ENCODE results near the gene SUN1. TPM values are rescaled to one million over a fixed set of nuclear protein-coding genes. Genes with fewer than 3 reads are reported as not detected.
A peak's percentile ranks its signal among the peaks of the same experiment; 100 is the strongest.

The SUN1 gene
- total RNA-seq, 2 donors from 2014 or later, result 89.7 to 97.5 TPM

DNA sequence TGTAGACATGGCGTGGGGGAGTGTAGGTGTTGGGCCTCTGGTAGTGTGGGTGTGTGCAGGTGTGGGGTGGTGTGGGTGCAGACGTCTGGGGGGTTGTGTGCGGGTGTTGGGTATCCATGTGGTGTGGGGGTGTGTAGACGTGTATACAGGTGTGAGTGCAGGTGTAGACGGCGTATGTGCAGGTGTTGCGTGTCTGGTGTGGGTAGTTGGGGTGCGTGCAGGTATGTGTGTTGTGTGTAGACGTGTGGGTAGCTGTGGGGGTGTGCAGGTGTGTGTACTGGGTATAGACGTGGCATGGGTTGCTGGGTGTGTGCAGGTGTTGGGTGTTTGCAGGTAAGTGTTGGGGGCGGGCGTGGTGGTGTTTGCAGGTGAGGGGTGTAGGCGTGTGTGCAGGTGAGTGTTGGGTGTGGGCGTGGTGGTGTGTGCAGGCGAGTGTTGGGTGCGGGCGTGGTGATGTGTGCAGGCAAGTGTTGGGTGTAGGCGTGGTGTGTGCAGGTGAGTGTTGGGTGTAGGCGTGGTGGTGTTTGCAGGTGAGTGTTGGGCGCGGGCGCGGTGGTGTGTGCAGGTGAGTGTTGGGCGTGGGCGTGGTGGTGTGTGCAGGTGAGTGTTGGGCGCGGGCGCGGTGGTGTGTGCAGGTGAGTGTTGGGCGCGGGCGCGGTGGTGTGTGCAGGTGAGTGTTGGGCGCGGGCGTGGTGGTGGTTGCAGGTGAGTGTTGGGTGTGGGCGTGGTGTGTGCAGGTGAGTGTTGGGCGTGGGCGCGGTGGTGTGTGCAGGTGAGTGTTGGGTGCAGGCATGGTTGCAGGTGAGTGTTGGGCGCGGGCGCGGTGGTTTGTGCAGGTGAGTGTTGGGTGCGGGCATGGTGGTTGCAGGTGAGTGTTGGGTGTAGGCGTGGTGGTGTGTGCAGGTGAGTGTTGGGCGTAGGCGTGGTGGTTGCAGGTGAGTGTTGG lies 60.6 kb downstream of the SUN1 start:
- ATAC-seq (no peak), DNase-seq (no peak)
- H3K4me3 Mint-ChIP-seq, result peak overlapping the region; percentile 28
- no peaks in the 10 kb centered on the region for H3K9me3 ChIP-seq (ENCODE audit: control insufficient read depth, low read length, poor library complexity, severe bottlenecking)
- H3K4me1 Mint-ChIP-seq, result peaks cover 10% of the 10 kb centered on the region
- H3K27me3 Mint-ChIP-seq, result no peaks in the 10 kb centered on the region
- H3K36me3 Mint-ChIP-seq (ENCODE audit: low read depth), result peaks cover 18% of the 10 kb centered on the region
- no peak overlapping the region for H3K27ac Mint-ChIP-seq

DNA sequence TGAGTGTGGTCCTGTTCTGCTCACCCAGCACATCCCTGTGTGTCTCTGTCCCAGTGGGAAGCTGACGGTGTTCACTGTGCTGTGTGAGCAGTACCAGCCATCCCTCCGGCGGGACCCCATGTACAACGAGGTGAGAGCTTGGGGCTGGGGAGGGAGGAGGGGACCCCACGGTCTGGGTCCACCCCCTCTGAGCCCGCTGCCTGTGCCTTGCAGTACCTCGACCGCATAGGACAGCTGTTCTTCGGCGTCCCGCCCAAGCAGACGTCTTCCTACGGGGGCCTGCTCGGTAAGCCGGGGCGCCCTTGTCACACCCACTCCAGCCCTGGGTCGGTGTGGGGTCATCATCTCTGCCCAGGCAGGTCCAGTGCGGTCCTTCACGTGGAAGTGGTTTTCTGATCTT lies 61.4 kb downstream of the SUN1 start:
- H3K27me3 Mint-ChIP-seq, result no peaks in the 10 kb centered on the region
- H3K36me3 Mint-ChIP-seq (ENCODE audit: low read depth), result peaks cover 18% of the 10 kb centered on the region
- DNase-seq (no peak), ATAC-seq (no peak)
- no peaks in the 10 kb centered on the region for H3K9me3 ChIP-seq (ENCODE audit: control insufficient read depth, low read length, poor library complexity, severe bottlenecking)
- H3K4me1 Mint-ChIP-seq, result peaks cover 10% of the 10 kb centered on the region
- H3K27ac Mint-ChIP-seq, result no peak overlapping the region
- H3K4me3 Mint-ChIP-seq, result no peak overlapping the region

DNA sequence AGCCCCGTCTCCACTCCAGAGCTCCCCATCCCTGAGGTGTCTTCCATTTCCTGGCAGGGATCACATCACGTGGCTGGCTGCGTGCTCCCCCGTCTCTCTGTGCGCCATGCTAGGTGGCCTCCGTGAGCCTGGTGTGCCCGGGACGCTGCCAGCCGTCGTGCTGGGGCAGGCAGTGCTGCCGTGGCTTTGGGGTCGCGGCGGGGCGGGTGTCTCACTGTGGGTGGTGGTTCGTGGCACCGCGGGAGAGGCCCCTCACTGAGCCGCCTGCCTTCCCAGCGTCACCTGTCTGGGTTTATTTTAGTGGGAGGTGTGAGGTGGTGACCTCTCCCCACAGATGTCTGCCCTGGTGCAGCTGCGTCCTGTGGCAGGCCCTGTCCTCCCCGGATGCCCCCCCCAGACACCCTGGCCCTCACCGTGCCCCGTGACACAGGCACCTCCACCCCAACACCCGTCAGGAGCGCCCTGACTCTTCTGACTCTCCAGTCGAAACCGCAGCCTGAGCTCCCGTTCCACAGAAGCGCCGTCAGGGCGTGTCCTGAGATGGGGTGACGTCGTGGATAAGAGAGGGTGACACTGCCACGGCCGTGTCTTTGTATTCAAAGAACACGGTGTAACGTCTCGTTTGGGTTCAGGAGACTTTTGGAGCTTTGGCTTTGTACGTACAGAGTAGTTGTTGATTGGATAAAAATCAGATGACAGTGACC lies 62.0 kb downstream of the SUN1 start:
- no peaks in the 10 kb centered on the region for H3K9me3 ChIP-seq (ENCODE audit: control insufficient read depth, low read length, poor library complexity, severe bottlenecking)
- no peak overlapping the region for H3K27ac Mint-ChIP-seq
- ATAC-seq (no peak), DNase-seq (no peak)
- H3K4me3 Mint-ChIP-seq, result no peak overlapping the region
- no peaks in the 10 kb centered on the region for H3K27me3 Mint-ChIP-seq
- peaks cover 18% of the 10 kb centered on the region for H3K36me3 Mint-ChIP-seq (ENCODE audit: low read depth)
- H3K4me1 Mint-ChIP-seq, result peaks cover 9% of the 10 kb centered on the region

- H3K4me3 Mint-ChIP-seq, result no peak overlapping the region
- peaks cover 18% of the 10 kb centered on the region for H3K36me3 Mint-ChIP-seq (ENCODE audit: low read depth)
- no peak overlapping the region for H3K27ac Mint-ChIP-seq
- no peaks in the 10 kb centered on the region for H3K27me3 Mint-ChIP-seq
- peaks cover 8% of the 10 kb centered on the region for H3K4me1 Mint-ChIP-seq
- ATAC-seq (no peak), DNase-seq (no peak)
- H3K9me3 ChIP-seq (ENCODE audit: control insufficient read depth, low read length, poor library complexity, severe bottlenecking), result no peaks in the 10 kb centered on the region
Observed at GRCh38 chr7:894927-895450, 62.7 kb downstream of the SUN1 start.

- DNase-seq, result no peak
- H3K9me3 ChIP-seq (ENCODE audit: control insufficient read depth, low read length, poor library complexity, severe bottlenecking), result no peaks in the 10 kb centered on the region
- no peak for ATAC-seq
- Mint-ChIP-seq H3K4me1 (peaks cover 8% of the 10 kb centered on the region), H3K27me3 (no peaks in the 10 kb centered on the region), H3K27ac (no peak overlapping the region), H3K36me3 (ENCODE audit: low read depth) (peaks cover 18% of the 10 kb centered on the region), H3K4me3 (no peak overlapping the region)
Observed at GRCh38 chr7:895451-896052, 63.3 kb downstream of the SUN1 start.

DNA sequence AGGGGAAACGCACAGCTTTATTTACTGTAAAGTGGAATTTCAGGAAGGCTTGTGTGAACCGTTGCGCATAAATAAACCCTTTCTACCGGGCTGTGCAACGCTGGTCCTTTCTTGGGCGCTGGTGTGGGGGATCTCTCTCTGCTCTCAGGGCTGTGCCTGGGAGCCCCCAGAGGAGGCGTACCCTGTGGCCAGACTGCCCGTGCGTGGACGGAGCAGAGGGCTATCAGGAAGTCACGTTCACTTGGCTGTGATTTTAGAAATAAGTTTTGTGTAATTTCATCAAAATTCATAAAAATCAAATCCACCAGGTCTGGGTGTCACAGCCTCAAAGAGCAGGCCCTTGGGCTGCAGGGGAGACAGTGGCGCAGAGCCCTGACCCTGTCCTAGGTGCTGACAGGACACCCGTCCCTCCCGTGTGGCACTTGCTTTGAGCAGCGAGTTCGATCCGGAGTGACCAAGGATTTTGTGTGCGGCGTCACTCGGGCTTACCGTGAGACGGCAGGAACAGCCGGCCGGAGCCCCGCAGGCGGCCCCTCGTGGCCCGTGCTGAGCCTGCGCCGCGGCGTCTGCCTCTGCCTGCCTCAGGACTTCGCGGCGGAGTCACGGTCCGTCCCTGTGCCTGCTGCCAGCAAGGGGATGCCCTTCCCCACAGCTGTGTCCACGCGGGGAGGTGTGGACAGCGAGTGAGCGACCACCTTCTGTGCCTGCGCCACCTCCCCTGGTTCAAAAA lies 64.2 kb downstream of the SUN1 start:
- ATAC-seq (no peak), DNase-seq (no peak)
- Mint-ChIP-seq H3K27me3 (no peaks in the 10 kb centered on the region), H3K4me1 (peaks cover 8% of the 10 kb centered on the region), H3K4me3 (no peak overlapping the region), H3K36me3 (ENCODE audit: low read depth) (peaks cover 18% of the 10 kb centered on the region), H3K27ac (no peak overlapping the region)
- H3K9me3 ChIP-seq (ENCODE audit: control insufficient read depth, low read length, poor library complexity, severe bottlenecking), result no peaks in the 10 kb centered on the region

DNA sequence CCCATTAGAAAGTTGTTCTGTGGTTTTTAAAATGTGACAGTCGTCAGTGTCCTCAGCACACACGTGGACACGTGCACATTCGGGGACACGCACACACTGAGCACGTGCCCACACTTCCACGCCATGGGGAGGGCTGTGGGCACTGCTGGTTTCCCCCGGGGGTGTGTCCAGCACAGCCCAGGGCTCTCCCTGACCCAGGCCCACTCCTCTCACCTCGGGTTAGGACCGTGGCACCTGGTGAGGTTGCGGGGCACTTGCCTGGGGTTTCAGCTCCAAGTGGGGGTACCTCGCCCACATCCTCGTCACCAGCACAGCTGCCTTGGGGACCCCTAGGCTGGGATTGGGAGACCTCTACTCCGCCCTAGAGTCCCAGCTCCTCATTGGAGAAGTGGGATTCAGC lies 64.8 kb downstream of the SUN1 start:
- no peak for ATAC-seq
- no peak overlapping the region for H3K4me3 Mint-ChIP-seq
- H3K36me3 Mint-ChIP-seq (ENCODE audit: low read depth), result peaks cover 18% of the 10 kb centered on the region
- no peaks in the 10 kb centered on the region for H3K9me3 ChIP-seq (ENCODE audit: control insufficient read depth, low read length, poor library complexity, severe bottlenecking)
- no peak for DNase-seq
- H3K4me1 Mint-ChIP-seq, result peaks cover 8% of the 10 kb centered on the region
- H3K27ac Mint-ChIP-seq, result no peak overlapping the region
- H3K27me3 Mint-ChIP-seq, result no peaks in the 10 kb centered on the region

GRCh38 chr7:897771-898376 lies 65.6 kb downstream of the SUN1 start:
- H3K4me3 Mint-ChIP-seq, result no peak overlapping the region
- DNase-seq, result no peak
- ATAC-seq, result peak; percentile 10
- peaks cover 5% of the 10 kb centered on the region for H3K4me1 Mint-ChIP-seq
- peaks cover 12% of the 10 kb centered on the region for H3K36me3 Mint-ChIP-seq (ENCODE audit: low read depth)
- H3K27ac Mint-ChIP-seq, result no peak overlapping the region
- H3K9me3 ChIP-seq (ENCODE audit: control insufficient read depth, low read length, poor library complexity, severe bottlenecking), result no peaks in the 10 kb centered on the region
- no peaks in the 10 kb centered on the region for H3K27me3 Mint-ChIP-seq

- DNase-seq (no peak), ATAC-seq (peak; percentile 8)
- peaks cover 8% of the 10 kb centered on the region for H3K36me3 Mint-ChIP-seq (ENCODE audit: low read depth)
- no peaks in the 10 kb centered on the region for H3K27me3 Mint-ChIP-seq
- H3K27ac Mint-ChIP-seq, result no peak overlapping the region
- H3K9me3 ChIP-seq (ENCODE audit: control insufficient read depth, low read length, poor library complexity, severe bottlenecking), result no peaks in the 10 kb centered on the region
- H3K4me3 Mint-ChIP-seq, result no peak overlapping the region
- peaks cover 3% of the 10 kb centered on the region for H3K4me1 Mint-ChIP-seq
Observed at GRCh38 chr7:898460-898854, 66.2 kb downstream of the SUN1 start.

DNA sequence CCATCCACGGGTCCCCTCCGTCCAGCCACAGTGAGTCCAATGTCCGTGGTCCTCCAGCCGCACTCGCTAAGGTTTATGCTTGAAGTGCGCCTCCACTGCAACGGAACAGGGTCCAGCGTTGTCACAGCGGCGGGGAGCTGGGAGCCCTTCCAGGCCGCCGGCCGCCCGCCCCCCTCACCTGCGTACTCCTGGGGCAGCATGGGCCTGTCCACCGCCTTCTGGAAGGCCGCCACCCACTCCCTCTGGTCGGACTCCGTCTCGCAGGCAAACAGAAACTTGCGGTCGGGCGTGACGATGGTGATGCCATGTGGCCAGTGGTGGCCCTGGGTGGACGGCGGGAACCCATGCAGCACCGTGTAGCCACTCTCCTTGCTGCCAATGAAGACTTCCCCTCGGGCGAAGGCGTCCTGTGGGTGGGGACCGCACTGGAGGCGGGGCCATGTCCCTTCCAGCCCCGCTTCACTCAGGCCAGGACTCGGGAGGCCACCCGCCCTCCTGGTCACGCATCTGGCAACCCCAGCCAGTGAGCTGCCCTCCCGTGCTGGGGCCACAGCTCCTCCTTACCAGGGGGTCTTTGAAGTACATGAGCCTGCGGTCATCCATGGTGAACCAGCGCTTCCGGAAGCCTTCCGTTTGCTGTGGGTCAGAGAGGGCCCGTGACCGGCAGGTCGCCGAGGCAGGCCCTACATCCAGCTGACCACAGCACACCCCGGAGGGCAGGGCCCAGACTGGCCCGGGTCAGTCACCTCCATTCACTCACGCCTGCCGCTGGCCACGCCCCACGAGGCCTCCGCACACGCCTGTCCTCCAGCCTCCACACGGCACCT lies 66.8 kb downstream of the SUN1 start:
- Mint-ChIP-seq H3K4me1 (peaks cover 2% of the 10 kb centered on the region), H3K27me3 (no peaks in the 10 kb centered on the region), H3K36me3 (ENCODE audit: low read depth) (peaks cover 7% of the 10 kb centered on the region)

GRCh38 chr7:899806-900205 lies 67.5 kb downstream of the SUN1 start:
- ATAC-seq (no peak), DNase-seq (no peak)
- Mint-ChIP-seq H3K36me3 (ENCODE audit: low read depth) (peaks cover 7% of the 10 kb centered on the region), H3K4me1 (peaks cover 2% of the 10 kb centered on the region), H3K27me3 (no peaks in the 10 kb centered on the region), H3K27ac (no peak overlapping the region), H3K4me3 (no peak overlapping the region)
- no peaks in the 10 kb centered on the region for H3K9me3 ChIP-seq (ENCODE audit: control insufficient read depth, low read length, poor library complexity, severe bottlenecking)

More for the DNA sequence above, 66.8 kb downstream of the SUN1 start:
- Mint-ChIP-seq H3K4me3 (no peak overlapping the region), H3K27ac (no peak overlapping the region)
- DNase-seq (no peak), ATAC-seq (no peak)
- no peaks in the 10 kb centered on the region for H3K9me3 ChIP-seq (ENCODE audit: control insufficient read depth, low read length, poor library complexity, severe bottlenecking)
